Stimulated activated naive B cell treated with anti-CD40 and anti-IgM and Interleukin-4, amounts not matched to agents 10 μg/mL and 1 μg/mL and 100 μg/mL, for 72 hours (primary cell): ENCODE measurements around the gene GET4.

Experiments
- ATAC-seq, 2 donors: fragments of 150-1000 bp; cut with Tn5 transposase; replicated peaks; 2 replicates each; pipeline ENCODE4 v1.10.0; 2021; ENCODE audit warnings: moderate library complexity in 1 of 2
- DNase-seq: peaks from one replicate; pipeline ENCODE4 v3.0.0; 2021
- H3K27ac Mint-ChIP-seq: one replicate; pipeline ENCODE4 v1.8.0; 2022; ENCODE audit warnings: mild to moderate bottlenecking, mixed read lengths
- H3K27me3 Mint-ChIP-seq, 2 donors: one replicate each; pipeline ENCODE4 v1.8.0; 2022; ENCODE audit warnings: mixed read lengths in 2 of 2
- H3K36me3 Mint-ChIP-seq, 2 donors: one replicate each; pipeline ENCODE4 v1.8.0; 2022; ENCODE audit warnings: mixed read lengths in 2 of 2, mild to moderate bottlenecking in 1 of 2
- H3K4me1 Mint-ChIP-seq, 2 donors: one replicate each; pipeline ENCODE4 v1.8.0; 2022; ENCODE audit warnings: mixed read lengths in 2 of 2, mild to moderate bottlenecking in 1 of 2
- H3K4me3 Mint-ChIP-seq, 2 donors: one replicate each; pipeline ENCODE4 v1.8.0; 2022; ENCODE audit warnings: mild to moderate bottlenecking in 2 of 2, mixed read lengths in 2 of 2, moderate library complexity in 1 of 2
- H3K9me3 Mint-ChIP-seq, 2 donors: one replicate each; pipeline ENCODE4 v1.8.0; 2022; ENCODE audit warnings: mixed read lengths in 2 of 2, mild to moderate bottlenecking in 1 of 2

Gene GET4

DNA sequence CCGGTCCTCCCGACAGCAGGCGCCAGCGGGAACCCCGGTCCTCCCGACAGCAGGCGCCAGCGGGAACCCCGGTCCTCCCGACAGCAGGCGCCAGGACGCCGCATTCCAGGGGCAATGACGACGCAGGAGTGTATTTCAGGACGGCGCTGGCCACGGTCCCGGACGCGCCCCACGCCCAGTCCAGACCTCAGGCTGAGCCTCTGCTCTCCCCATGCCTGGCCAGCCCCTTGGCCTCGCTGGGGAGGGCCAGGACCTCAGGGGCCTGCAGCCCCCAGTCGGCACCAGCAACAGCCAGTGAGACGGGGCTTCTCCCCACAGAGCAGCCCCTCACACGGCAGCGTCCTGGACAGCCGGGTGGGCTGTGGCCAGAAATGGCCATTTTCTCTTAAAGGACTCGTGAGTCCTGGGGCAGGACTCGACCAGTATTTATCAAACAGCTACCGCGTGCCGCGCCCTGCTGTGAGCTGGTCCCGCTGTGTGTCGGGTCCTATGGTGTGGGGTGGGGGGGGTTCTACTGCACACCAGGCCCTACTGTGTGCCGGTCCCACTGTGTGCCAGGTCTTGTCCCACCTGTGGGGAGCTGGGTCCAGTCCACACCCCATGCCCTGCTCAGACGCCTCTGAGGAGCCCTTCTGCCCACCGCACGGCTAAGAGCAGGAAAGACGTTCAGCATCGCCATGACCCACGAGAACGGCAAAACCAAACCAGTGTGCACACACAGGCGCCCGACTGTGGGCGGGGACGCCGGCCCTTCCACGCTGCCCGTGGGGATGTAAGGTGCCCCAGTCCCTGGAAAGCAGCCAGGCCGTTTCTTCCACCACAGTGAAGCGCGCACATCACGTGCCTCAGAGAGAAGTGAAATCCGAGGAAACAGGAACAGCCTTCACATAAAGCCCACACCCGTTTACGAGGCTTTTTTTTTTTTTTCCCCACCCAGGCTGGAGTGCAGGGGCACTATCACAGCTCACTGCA, 33.3 kb downstream of the GET4 start:
- DNase-seq (peak; percentile 69), ATAC-seq (peak; percentile 61 to 64)
- H3K27me3 Mint-ChIP-seq: no peaks in the 10 kb centered on the region
- peaks cover 15% of the 10 kb centered on the region in 2 donors for H3K4me1 Mint-ChIP-seq
- peak overlapping the region; percentile 88 for H3K27ac Mint-ChIP-seq
- H3K36me3 Mint-ChIP-seq: peaks cover 0 to 8% of the 10 kb centered on the region in 2 donors
- H3K4me3 Mint-ChIP-seq: peak overlapping the region; percentile 43 to 53
- H3K9me3 Mint-ChIP-seq: no peaks in the 10 kb centered on the region

DNA sequence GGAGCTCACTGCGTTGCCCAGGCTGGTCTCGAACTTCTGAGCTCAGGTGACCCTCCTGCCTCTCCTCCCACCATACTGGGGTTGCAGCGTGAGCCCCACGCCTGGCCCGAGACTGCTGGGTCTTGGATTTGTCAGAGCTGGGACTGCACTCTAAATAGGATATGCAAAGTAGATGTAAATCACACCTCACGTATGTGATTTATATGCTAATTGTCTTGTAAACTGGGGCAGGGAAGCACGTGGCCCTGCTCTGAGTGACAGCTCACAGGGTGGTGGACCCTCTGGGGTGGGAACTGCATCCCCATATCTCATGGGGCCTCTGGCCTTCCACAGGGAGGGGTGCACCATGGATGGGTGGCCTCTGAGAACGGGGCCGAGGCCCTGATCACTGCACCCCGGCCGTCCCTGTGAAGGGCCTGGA, 34.1 kb downstream of the GET4 start:
- H3K36me3 Mint-ChIP-seq: peaks cover 0 to 8% of the 10 kb centered on the region in 2 donors
- H3K27ac Mint-ChIP-seq: peak overlapping the region; percentile 88
- peaks cover 15% of the 10 kb centered on the region in 2 donors for H3K4me1 Mint-ChIP-seq
- peak overlapping the region; percentile 43 to 53 for H3K4me3 Mint-ChIP-seq
- peak; percentile 8 to 22 for ATAC-seq
- no peaks in the 10 kb centered on the region for H3K27me3 Mint-ChIP-seq
- no peaks in the 10 kb centered on the region for H3K9me3 Mint-ChIP-seq
- no peak for DNase-seq

DNA sequence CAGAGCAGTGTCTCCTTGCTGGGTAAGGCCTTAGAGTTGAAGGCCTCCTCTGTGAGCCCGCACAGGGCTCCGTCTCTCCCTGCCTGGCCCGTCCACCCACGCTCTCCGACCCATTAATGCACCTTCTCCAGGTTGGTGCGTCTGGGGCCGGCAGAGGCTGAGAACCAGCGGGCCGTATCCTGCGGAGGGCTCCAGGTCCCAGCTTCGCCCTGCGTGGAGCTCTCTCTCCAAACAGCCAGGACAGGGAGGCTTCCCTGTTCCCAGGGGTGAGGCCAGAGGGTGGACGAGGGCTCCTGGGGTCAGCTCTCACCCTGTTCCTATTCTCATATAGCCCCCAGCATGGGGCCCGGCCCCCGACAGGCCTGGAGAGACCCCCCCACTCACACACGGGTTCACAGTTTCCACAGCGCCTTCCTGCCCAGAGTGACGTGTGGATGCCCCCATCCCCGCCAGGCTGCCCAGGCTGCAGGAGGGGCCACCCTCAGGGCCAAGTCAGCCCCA, 34.6 kb downstream of the GET4 start:
- no peak for ATAC-seq
- no peak for DNase-seq
- Mint-ChIP-seq H3K36me3 (peaks cover 3 to 13% of the 10 kb centered on the region in 2 donors), H3K27ac (peak overlapping the region; percentile 37), H3K27me3 (no peaks in the 10 kb centered on the region), H3K9me3 (no peaks in the 10 kb centered on the region), H3K4me1 (peaks cover 15% of the 10 kb centered on the region in 2 donors), H3K4me3 (no peak overlapping the region)

DNA sequence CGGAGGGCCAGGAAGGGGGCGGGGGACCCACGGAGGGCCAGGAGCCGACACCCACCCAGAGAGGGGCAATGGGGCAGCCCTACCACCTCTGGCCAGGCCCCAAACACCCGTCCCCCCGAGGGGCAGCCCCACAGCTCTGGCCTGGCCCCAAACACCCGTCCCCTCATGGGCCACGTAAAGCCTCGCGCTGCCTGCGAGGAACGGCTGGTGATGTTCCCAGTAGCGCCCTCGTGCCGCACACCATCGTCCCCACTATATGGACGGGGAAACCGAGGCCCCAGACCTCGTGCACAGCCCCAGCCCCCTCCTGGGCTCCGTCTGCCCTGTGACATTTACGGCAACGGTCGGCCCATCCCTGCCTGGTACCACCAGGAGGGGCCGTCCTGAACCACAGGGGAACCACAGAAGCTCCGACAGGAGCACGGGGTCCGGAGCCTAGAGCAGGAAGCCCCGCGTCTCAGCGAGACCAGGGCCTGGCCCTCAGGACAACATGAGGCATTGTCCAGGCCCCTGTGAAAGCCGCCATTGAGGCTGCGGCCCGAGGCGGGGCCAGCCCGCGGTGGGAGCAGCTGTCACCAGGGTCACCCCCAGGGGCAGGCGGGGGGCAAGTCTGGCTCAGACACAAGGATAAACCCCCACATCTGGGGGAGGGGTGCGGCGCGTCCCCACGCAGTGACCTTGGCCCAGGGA, 35.6 kb downstream of the GET4 start:
- Mint-ChIP-seq H3K36me3 (peaks cover 5 to 20% of the 10 kb centered on the region in 2 donors), H3K4me1 (peaks cover 15% of the 10 kb centered on the region in 2 donors), H3K4me3 (no peak overlapping the region), H3K27ac (no peak overlapping the region), H3K27me3 (no peaks in the 10 kb centered on the region), H3K9me3 (no peaks in the 10 kb centered on the region)
- DNase-seq (no peak), ATAC-seq (no peak)

DNA sequence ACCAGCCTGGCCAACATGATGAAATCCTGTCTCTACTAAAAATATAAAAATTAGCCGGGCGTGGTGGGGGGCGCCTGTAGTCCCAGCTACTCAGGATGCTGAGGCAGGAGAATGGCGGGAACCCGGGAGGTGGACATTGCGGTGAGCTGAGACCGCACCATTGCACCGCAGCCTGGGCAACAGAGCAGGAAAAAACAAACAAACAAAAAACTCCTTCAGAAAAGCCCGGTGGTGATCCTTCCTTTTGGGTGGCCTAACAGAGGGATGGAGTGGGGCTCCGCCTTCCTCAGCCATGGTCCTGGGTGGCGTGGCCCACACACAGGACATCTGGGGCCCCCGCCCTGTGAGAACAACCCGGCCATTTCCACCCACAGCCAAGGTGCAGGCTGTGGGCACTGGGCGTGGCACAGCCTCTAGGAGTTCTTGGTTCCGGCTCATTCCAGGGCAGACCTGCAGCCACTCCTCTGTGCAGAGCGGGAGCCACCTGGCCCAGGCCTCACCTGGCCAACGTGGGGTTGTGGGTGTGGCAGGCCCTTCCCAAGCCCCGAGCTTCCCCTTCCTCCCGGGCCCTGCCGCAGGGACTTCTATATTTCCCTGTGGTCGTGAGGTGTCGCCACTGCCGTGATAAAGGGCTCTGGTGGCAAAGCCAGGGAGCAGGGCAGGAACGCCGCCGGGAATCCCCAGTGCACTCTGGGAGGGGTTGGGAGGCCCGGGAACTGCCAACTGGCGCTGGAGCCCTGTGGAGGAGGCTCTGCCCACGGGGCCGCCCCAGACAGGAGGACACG, 37.6 kb downstream of the GET4 start:
- Mint-ChIP-seq H3K27me3 (no peaks in the 10 kb centered on the region), H3K4me1 (peaks cover 15 to 16% of the 10 kb centered on the region in 2 donors), H3K36me3 (peaks cover 9 to 33% of the 10 kb centered on the region in 2 donors), H3K27ac (no peak overlapping the region), H3K9me3 (no peaks in the 10 kb centered on the region), H3K4me3 (no peak overlapping the region)
- no peak for ATAC-seq
- DNase-seq: no peak

DNA sequence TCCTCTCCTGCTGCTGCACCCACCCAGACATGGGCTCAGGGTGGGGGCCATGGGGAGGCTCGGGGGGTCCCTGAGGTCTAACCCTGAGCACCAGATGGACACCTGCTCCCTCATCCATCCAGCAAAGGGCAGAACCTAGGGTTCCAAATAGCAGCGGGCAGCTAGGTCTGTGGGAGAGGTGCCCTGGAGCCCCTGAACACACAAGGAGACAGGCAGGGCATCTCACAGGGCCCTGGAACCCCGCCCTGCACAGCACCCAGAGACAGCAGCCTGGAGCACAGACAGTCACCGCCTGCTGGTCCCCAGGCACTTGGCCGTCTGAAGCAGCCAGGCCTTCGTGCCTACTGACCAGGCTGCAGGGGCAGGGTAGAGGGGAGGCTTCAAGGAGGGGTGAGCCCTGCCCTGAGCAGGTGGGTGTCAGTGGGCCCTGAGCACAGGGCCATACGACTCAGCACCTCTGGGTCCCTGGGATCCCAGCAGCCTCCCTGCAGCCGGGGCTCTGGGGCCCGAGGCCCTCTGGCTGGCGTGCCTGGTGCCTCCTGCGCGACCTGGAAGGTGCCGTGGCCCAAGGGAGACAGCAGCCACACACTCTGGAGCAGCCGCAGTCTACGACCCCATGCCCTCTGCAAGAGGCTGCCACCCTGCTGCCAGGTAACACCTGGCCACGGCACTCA, 38.3 kb downstream of the GET4 start:
- Mint-ChIP-seq H3K27ac (no peak overlapping the region), H3K4me1 (peaks cover 15 to 18% of the 10 kb centered on the region in 2 donors), H3K36me3 (peaks cover 11 to 39% of the 10 kb centered on the region in 2 donors), H3K27me3 (no peaks in the 10 kb centered on the region), H3K4me3 (no peak overlapping the region), H3K9me3 (no peaks in the 10 kb centered on the region)
- no peak for ATAC-seq
- DNase-seq: no peak

DNA sequence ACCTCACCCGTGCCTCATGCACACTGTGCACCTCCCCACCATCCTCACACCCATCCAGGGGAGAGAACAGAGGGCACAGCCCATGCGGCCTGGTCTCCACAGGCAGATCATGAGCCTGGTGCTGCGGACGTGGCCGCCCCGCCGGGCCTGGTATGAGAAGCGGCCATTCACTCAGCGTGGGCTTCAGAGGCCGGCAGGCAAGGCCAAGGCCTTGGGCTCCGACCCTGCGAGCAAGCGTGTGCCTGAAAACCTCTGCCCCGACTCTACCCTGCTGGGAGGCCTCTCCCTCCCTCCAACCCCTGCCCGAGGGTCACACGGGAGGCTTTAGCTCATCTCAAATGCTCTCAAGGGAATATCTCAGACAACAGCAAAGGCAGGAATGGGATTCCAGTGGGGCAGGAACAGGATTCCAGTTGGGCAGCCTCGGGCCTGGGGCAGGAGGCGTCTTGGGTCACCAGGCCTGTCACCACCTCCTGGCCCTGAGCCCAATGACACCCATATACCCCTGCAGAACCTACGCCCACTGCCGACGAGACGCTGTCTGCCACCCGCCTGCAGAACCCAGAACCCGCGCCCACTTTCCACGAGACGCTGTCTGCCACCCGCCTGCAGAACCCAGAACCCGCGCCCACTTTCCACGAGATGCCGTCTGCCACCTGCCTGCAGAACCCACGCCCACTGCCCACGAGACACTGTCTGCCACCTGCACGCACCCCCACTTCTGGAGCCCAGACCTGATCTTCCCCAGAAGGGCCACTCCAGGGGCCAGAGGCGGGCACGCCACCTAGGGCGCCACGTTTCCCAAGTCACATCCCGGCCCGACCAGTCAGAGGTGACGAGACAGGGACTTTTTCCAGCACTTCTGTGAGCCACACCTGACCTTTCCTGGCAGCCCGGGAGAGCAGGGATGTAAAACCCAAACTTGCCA, 39.2 kb downstream of the GET4 start:
- Mint-ChIP-seq H3K27ac (no peak overlapping the region), H3K36me3 (peaks cover 13 to 41% of the 10 kb centered on the region in 2 donors)
- ATAC-seq: no peak

DNA sequence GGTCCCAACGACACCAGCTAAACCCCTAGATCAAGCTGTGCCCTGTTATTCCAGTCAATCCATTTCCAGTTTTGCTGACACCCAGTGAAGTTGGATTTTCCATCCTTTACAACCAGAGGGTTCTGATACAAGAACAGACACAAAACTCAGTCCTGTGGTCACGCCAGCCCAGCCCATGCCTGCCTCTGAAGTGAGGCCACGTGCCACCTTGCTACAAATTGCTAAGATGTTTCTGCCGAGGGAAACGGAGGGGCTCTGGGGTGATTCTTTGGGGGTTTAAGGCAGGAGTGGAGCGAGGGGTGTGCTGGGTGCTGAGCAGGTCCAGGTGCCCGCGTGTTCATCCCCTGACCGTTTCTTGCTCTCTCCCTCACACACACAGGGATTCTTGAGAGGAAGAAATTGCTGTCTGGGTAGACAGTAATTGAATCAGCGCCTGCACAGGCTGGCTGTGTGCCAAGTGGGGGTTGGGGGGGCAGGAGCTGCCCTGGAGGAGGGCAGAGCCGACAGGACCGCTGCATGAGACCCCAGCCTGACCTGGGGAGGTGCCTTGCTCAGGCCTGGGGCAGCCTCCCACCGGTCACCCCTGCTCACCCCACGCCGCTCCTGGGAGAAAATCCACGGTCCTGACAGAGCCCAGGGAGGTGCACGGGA, 40.1 kb downstream of the GET4 start:
- H3K27me3 Mint-ChIP-seq: no peaks in the 10 kb centered on the region
- DNase-seq (no peak), ATAC-seq (no peak)
- H3K4me3 Mint-ChIP-seq: no peak overlapping the region
- H3K9me3 Mint-ChIP-seq: no peaks in the 10 kb centered on the region
- no peak overlapping the region for H3K27ac Mint-ChIP-seq
- peaks cover 10 to 14% of the 10 kb centered on the region in 2 donors for H3K4me1 Mint-ChIP-seq
- H3K36me3 Mint-ChIP-seq: peaks cover 19 to 46% of the 10 kb centered on the region in 2 donors

More for the DNA sequence above, 39.2 kb downstream of the GET4 start:
- Mint-ChIP-seq H3K4me3 (no peak overlapping the region), H3K4me1 (peaks cover 8 to 10% of the 10 kb centered on the region in 2 donors), H3K9me3 (no peaks in the 10 kb centered on the region), H3K27me3 (no peaks in the 10 kb centered on the region)
- no peak for DNase-seq

DNA sequence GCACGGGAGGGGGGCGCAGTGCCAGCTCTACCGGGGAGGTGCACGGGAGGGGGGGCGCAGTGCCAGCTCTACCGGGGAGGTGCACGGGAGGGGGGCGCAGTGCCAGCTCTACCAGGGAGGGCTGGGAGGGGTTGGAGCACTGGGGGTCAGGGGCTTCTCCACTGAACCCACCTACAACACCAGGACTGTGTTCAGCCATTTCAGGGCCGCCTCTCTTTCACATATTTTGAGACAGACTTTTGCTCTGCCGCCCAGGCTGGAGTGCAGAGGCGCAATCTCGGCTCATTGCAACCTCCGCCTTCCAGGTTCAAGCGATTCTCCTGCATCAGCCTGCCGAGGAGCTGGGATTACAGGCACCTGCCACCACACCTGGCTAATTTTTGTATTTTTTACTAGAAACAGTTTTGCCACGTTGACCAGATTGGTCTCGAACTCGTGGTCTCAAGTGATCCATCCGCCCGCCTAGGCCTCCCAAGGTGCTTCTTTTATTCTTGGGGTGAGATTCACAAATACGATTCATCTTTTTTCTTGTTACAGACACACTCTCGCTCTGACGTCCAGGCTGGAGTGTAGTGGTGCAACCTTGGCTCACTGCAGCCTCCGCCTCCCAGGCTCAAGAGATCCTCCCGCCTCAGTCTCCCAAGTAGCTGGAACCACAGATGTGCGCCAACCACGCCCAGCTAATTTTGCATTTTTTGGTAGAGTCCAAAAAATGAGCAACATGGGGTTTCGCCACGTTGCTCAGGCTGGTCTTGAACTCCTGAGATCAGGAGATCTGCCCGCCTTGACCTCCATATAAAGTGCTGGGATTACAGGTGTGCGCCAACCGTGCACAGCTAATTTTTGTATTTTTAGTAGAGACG, 41.1 kb downstream of the GET4 start:
- H3K9me3 Mint-ChIP-seq: no peaks in the 10 kb centered on the region
- no peak overlapping the region for H3K27ac Mint-ChIP-seq
- peaks cover 15 to 21% of the 10 kb centered on the region in 2 donors for H3K4me1 Mint-ChIP-seq
- no peaks in the 10 kb centered on the region for H3K27me3 Mint-ChIP-seq
- DNase-seq: no peak
- ATAC-seq: no peak
- peaks cover 19 to 47% of the 10 kb centered on the region in 2 donors for H3K36me3 Mint-ChIP-seq
- no peak overlapping the region for H3K4me3 Mint-ChIP-seq

DNA sequence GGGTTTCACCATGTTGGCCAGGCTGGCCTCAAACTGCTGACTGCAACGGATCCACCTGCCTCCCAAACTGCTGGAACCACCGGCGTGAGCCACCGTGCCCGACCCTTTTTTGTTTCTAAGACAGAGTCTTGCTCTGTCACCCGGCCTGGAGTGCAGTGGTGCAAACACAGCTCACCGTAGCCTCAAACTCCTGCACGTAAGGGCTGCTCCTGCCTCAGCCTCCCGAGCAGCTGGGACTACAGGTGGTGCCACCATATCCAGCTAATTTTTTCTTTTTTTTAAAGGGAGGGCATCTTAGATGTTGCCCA, 41.7 kb downstream of the GET4 start:
- Mint-ChIP-seq H3K4me1 (peaks cover 17 to 27% of the 10 kb centered on the region in 2 donors), H3K36me3 (peaks cover 19 to 47% of the 10 kb centered on the region in 2 donors), H3K27me3 (no peaks in the 10 kb centered on the region), H3K9me3 (no peaks in the 10 kb centered on the region), H3K27ac (no peak overlapping the region), H3K4me3 (no peak overlapping the region)
- DNase-seq (no peak), ATAC-seq (no peak)

DNA sequence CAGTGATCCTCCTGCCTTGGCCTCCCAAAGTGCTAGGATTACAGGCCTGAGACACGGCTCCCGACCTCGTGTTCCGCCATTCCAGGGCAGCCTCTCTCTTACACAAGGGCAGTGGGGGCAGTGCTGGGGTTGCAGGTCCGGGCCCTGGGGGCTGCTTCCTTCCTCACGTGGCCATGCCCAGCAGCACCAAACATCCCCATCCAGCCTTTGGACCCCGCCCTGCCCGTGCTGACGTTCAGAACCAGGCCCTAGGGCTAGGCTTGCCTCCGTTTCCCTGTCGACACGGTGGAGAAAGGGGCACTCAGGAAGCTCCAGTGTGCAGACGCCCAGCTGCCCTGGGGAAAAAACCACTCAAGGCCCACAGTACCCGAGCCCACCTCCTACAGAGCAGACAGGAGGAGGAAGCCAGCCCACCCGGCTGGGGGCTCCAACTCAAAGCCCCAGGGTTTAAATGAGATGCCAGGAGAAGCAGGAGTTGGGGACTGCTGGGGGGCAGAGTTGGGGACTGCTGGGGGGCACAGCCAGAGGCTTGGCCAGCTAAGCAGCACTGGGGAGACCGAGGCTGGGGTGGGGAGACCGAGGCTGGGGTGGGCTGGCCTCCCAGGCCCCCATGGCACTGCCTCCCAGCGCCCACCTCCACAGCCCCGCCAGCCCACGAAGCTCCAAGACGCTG, 42.2 kb downstream of the GET4 start:
- H3K9me3 Mint-ChIP-seq: no peaks in the 10 kb centered on the region
- no peak overlapping the region for H3K4me3 Mint-ChIP-seq
- no peak overlapping the region for H3K27ac Mint-ChIP-seq
- peaks cover 22 to 32% of the 10 kb centered on the region in 2 donors for H3K4me1 Mint-ChIP-seq
- peaks cover 19 to 43% of the 10 kb centered on the region in 2 donors for H3K36me3 Mint-ChIP-seq
- ATAC-seq (no peak), DNase-seq (no peak)
- no peaks in the 10 kb centered on the region for H3K27me3 Mint-ChIP-seq
